GM12892 (cell line): ENCODE results near the gene PDLIM1. TPM values are rescaled to one million over a fixed set of nuclear protein-coding genes. Genes with fewer than 3 reads are reported as not detected.

Source experiments
- DNase-seq: peaks from one replicate; pipeline ENCODE4 v3.0.0; 2011; ENCODE audit not compliant: insufficient read length
- FAIRE-seq: peaks from 2 replicates; lab custom pipeline; 2011; peaks lifted over from hg19 to GRCh38; lab: Jason Lieb, UNC
- POLR2A ChIP-seq: IDR thresholded peaks from 2 replicates; pipeline ENCODE4 v1.6.1; 2011; ENCODE audit warnings: low read depth, low read length, control low read depth
- POLR2AphosphoS5 ChIP-seq: IDR thresholded peaks from 2 replicates; pipeline ENCODE4 v1.6.1; 2011; ENCODE audit warnings: low read depth, low read length, control low read depth
- TAF1 ChIP-seq: IDR thresholded peaks from 2 replicates; pipeline ENCODE4 v1.6.1; 2011; ENCODE audit warnings: low read depth, mild to moderate bottlenecking, control low read depth, low read length, borderline replicate concordance
- polyA plus RNA-seq: library from polyadenylated mRNA; unstranded; fragments of >200 nt; gene quantifications from one replicate; pipeline ENCODE4 v1.2.1, GENCODE V29; 2012; ENCODE audit warnings: missing spikeins, inconsistent platforms; ENCODE audit not compliant: missing spikeins

PDLIM1 gene
- 305 TPM for polyA plus RNA-seq

GRCh38 chr10:95290461-95291364 is at the start of gene PDLIM1:
TSS of gene PDLIM1 (minus strand) at chr10:95291003. CDS start at chr10:95290915, 88 bp downstream.
- DNase-seq = peak; percentile 75
- TF ChIP-seq TAF1 (peak; percentile 80; the same call in 1 of the 2 replicates), POLR2A (peak; percentile 86), POLR2AphosphoS5 (peak; percentile 68)
- FAIRE-seq = no peak

GRCh38 chr10:95339863-95340262 is 49.1 kb upstream of the PDLIM1 start:
- no peak for FAIRE-seq
- TF ChIP-seq POLR2AphosphoS5 (no peak), POLR2A (no peak), TAF1 (no peak)
- no peak for DNase-seq

GRCh38 chr10:95337423-95338160 is 46.8 kb upstream of the PDLIM1 start:
- FAIRE-seq (no peak), DNase-seq (no peak)
- no peak for TF ChIP-seq TAF1
- no peak for TF ChIP-seq POLR2AphosphoS5
- TF ChIP-seq POLR2A = no peak

GRCh38 chr10:95336702-95337101 is 45.9 kb upstream of the PDLIM1 start:
- no peak for FAIRE-seq
- DNase-seq = no peak
- TF ChIP-seq POLR2A (no peak), POLR2AphosphoS5 (no peak), TAF1 (no peak)

- FAIRE-seq (no peak), DNase-seq (no peak)
- TF ChIP-seq POLR2AphosphoS5 = no peak
- TF ChIP-seq POLR2A = no peak
- no peak for TF ChIP-seq TAF1
Measured at GRCh38 chr10:95335933-95336699, 45.3 kb upstream of the PDLIM1 start.

- TF ChIP-seq TAF1 = no peak
- no peak for TF ChIP-seq POLR2AphosphoS5
- no peak for TF ChIP-seq POLR2A
- DNase-seq (no peak), FAIRE-seq (no peak)
Measured at GRCh38 chr10:95334805-95335144, 44.0 kb upstream of the PDLIM1 start.

GRCh38 chr10:95333997-95334804 is 43.4 kb upstream of the PDLIM1 start:
- TF ChIP-seq POLR2AphosphoS5 (no peak), POLR2A (no peak), TAF1 (no peak)
- DNase-seq (no peak), FAIRE-seq (no peak)

GRCh38 chr10:95332666-95333249 is 42.0 kb upstream of the PDLIM1 start:
- DNase-seq = no peak
- TF ChIP-seq POLR2A = no peak
- FAIRE-seq = no peak

GRCh38 chr10:95331596-95332130 is 40.9 kb upstream of the PDLIM1 start:
- no peak for TF ChIP-seq TAF1
- TF ChIP-seq POLR2AphosphoS5 = no peak
- TF ChIP-seq POLR2A = no peak
- no peak for DNase-seq
- no peak for FAIRE-seq

- TF ChIP-seq TAF1 (no peak), POLR2AphosphoS5 (no peak), POLR2A (no peak)
- DNase-seq (no peak), FAIRE-seq (no peak)
Measured at GRCh38 chr10:95330966-95331453, 40.2 kb upstream of the PDLIM1 start.
